ENCODE results near the gene UBL4A. TPM values are rescaled to one million over a fixed set of nuclear protein-coding genes. Genes with fewer than 3 reads are reported as not detected.
A peak's percentile ranks its signal among the peaks of the same experiment; 100 is the strongest.

UBL4A gene
- total RNA-seq, 6 experiments from 2014 or later: 12.6 to 34.8 (median 15.5) TPM

- WGBS (ENCODE audit: insufficient coverage, low coverage, low lambda C conversion rate, missing lambda C conversion rate): 84% methylated on average over 8 of the region's 16 CpGs
- peaks cover 0 to 3% (median 0%) of the 10 kb centered on the region in 4 donors for H3K36me3 ChIP-seq
- intact Hi-C loops (cut with DNase I): no loop called here
These were observed 40.6 kb downstream of the UBL4A start for GRCh38 chrX:154445776-154446175.

GRCh38 chrX:154444755-154445246, 41.6 kb downstream of the UBL4A start:
- H3K4me1 ChIP-seq: peaks cover 0 to 4% (median 0%) of the 10 kb centered on the region in 4 donors
- intact Hi-C loops (cut with DNase I): no loop called here
- H3K27me3 ChIP-seq: no peaks in the 10 kb centered on the region
- ATAC-seq: no peak
- no peak for DNase-seq
- WGBS (ENCODE audit: insufficient coverage, low coverage, low lambda C conversion rate, missing lambda C conversion rate): 55% methylated on average over 2 of the region's 13 CpGs
- TF ChIP-seq POLR2A (IDR thresholded peaks at IDR 0.05): no peak
- no peak for TF ChIP-seq CTCF (IDR thresholded peaks at IDR 0.05)
- peak overlapping the region; percentile 54 to 64 (median 60) for H3K4me3 ChIP-seq
- no peaks in the 10 kb centered on the region for H3K9me3 ChIP-seq
- H3K27ac ChIP-seq: peak overlapping the region in 2 of 3 donors; percentile 54 to 66
- H3K36me3 ChIP-seq: no peaks in the 10 kb centered on the region

More at GRCh38 chrX:154445776-154446175, 40.6 kb downstream of the UBL4A start:
- H3K9me3 ChIP-seq: no peaks in the 10 kb centered on the region
- H3K4me3 ChIP-seq: no peak overlapping the region
- TF ChIP-seq POLR2A (IDR thresholded peaks at IDR 0.05) (no peak), CTCF (IDR thresholded peaks at IDR 0.05) (no peak)
- no peak for ATAC-seq
- H3K4me1 ChIP-seq: peaks cover 0 to 4% (median 0%) of the 10 kb centered on the region in 4 donors
- H3K27me3 ChIP-seq: no peaks in the 10 kb centered on the region
- DNase-seq: no peak
- no peak overlapping the region for H3K27ac ChIP-seq

- TF ChIP-seq POLR2A (IDR thresholded peaks at IDR 0.05) (peak; percentile 37), CTCF (IDR thresholded peaks at IDR 0.05) (peak in 1 of 4 donors; percentile 5)
- H3K4me3 ChIP-seq: peak within 1 kb of the TSS; percentile 54 to 64 (median 60)
- H3K4me1 ChIP-seq: peaks cover 0 to 4% (median 0%) of the 10 kb centered on the region in 4 donors
- DNase-seq (peak; percentile 82 to 83 (median 82)), ATAC-seq (peak; percentile 76 to 89 (median 84))
- H3K9me3 ChIP-seq: no peaks in the 10 kb centered on the region
- no peaks in the 10 kb centered on the region for H3K36me3 ChIP-seq
- 40% methylated on average over 1 of the region's 94 CpGs for WGBS (ENCODE audit: insufficient coverage, low coverage, low lambda C conversion rate, missing lambda C conversion rate)
- intact Hi-C loops (cut with DNase I): no loop called here
- H3K27ac ChIP-seq: peak within 1 kb of the TSS; percentile 53 to 66 (median 54)
- H3K27me3 ChIP-seq: no peaks in the 10 kb centered on the region
These were observed 42.2 kb downstream of the UBL4A start, which contains the start of gene FAM50A for GRCh38 chrX:154443992-154444754. Gene FAM50A, plus strand, starts transcription at chrX:154444141. Its CDS starts 95 bp downstream, at chrX:154444236.

- H3K4me3 ChIP-seq: peak overlapping the region in 2 of 3 donors; percentile 18 to 64
- DNase-seq: no peak
- intact Hi-C loops (cut with DNase I): no loop called here
- peaks cover 0 to 4% (median 0%) of the 10 kb centered on the region in 4 donors for H3K4me1 ChIP-seq
- no peaks in the 10 kb centered on the region for H3K27me3 ChIP-seq
- ATAC-seq: peak in 2 of 4 donors; percentile 5 to 8
- H3K36me3 ChIP-seq: no peaks in the 10 kb centered on the region
- WGBS (ENCODE audit: insufficient coverage, low coverage, low lambda C conversion rate, missing lambda C conversion rate): 23% methylated on average over 6 of the region's 10 CpGs
- peak overlapping the region in 2 of 3 donors; percentile 47 to 53 for H3K27ac ChIP-seq
- no peaks in the 10 kb centered on the region for H3K9me3 ChIP-seq
- TF ChIP-seq POLR2A (IDR thresholded peaks at IDR 0.05) (no peak), CTCF (IDR thresholded peaks at IDR 0.05) (no peak)
These were observed 42.9 kb downstream of the UBL4A start for GRCh38 chrX:154443479-154443910.

Data from right lobe of liver (tissue), 6 donors.